Transverse colon (tissue), 4 donors: ENCODE data around the gene UPK2. TPM values are rescaled to one million over a fixed set of nuclear protein-coding genes. Genes with fewer than 3 reads are reported as not detected.
"Not testable (repeated sequence)": the region's sequence is repeated elsewhere in the genome, so short reads cannot be mapped to it uniquely, and the experiment has no call there.

Source experiments
- DNase-seq: peaks from one replicate; pipeline ENCODE4 v3.0.0-alpha.2; 2019
- H3K27ac ChIP-seq, 4 donors: fragments of 200-600 bp; sonication (generic); 2 replicates each; pipeline ENCODE4 v1.5.1; 2016 to 2018; ENCODE audit warnings: inconsistent platforms in 4 of 4
- H3K27me3 ChIP-seq: fragments of 200-600 bp; sonication (generic); 2 replicates; pipeline ENCODE4 v1.5.1; 2017; ENCODE audit warnings: inconsistent platforms
- H3K36me3 ChIP-seq, 4 donors: fragments of 200-600 bp; sonication (generic); 2 replicates each; pipeline ENCODE4 v1.5.1; 2017 to 2019; ENCODE audit warnings: inconsistent platforms in 4 of 4
- H3K4me1 ChIP-seq, 4 donors: fragments of 200-600 bp; sonication (generic); 2 replicates each; pipeline ENCODE4 v1.5.1; 2017 to 2020; ENCODE audit warnings: inconsistent platforms in 4 of 4
- H3K4me3 ChIP-seq, 4 donors: fragments of 200-600 bp; sonication (generic); 1 replicate in 1 of 4; 2 replicates in 3 of 4; pipeline versions ENCODE4 v1.5.1 to v1.6.1; 2017 to 2019; ENCODE audit warnings: inconsistent platforms in 4 of 4
- H3K9me3 ChIP-seq, 2 donors: fragments of 200-600 bp; sonication (generic); 2 replicates each; pipeline ENCODE4 v1.5.1; 2017 to 2019; ENCODE audit warnings: inconsistent platforms in 2 of 2
- CTCF ChIP-seq, 5 experiments: fragments of 200-600 bp in 3 of 5; fragments of 450-650 bp in 2 of 5; sonication (generic) in 3 of 5; IDR thresholded peaks; 1 replicate in 2 of 5; 2 replicates in 3 of 5; pipeline ENCODE4 v1.5.1; 2016 to 2017; ENCODE audit warnings: antibody characterized with exemption in 5 of 5, inconsistent platforms in 3 of 5, mild to moderate bottlenecking in 2 of 5, moderate library complexity in 1 of 5
- EP300 ChIP-seq: sonication (generic); formaldehyde crosslinking; IDR thresholded peaks from one replicate; pipeline ENCODE4 v1.6.1; 2017; ENCODE audit warnings: antibody characterized with exemption, low read depth
- POLR2A ChIP-seq: fragments of 450-650 bp; IDR thresholded peaks from one replicate; pipeline ENCODE4 v1.6.1; 2016; ENCODE audit warnings: antibody characterized with exemption, mild to moderate bottlenecking, moderate library complexity
- POLR2AphosphoS5 ChIP-seq, 3 donors: sonication (generic); formaldehyde crosslinking; IDR thresholded peaks; one replicate each; pipeline ENCODE4 v1.6.1; 2016; ENCODE audit warnings: antibody characterized with exemption in 3 of 3
- WGBS, 2 donors: methylation state at CpG; one replicate each; pipeline ENCODE4 v1.1.5; 2018; ENCODE audit warnings: low coverage in 1 of 2; 5-methylcytosine and 5-hydroxymethylcytosine counted together
- in situ Hi-C, 4 donors: fragments of 200-750 bp; cut with MboI; loops; one replicate each; pipeline versions ENCODE4 v1.15.0 to v1.15.1; 2017; ENCODE audit warnings: low sequenced_read_pairs in 3 of 4, low pct_ligation_motif_present in 1 of 4, low pct_unique_long_range_greater_than_20kb in 1 of 4
- intact Hi-C: fragments of 100-400 bp; cut with DNase I; formaldehyde crosslinking; loops from one replicate; pipeline ENCODE4 v1.15.1; 2023; ENCODE audit warnings: low total_unique reads
- total RNA-seq, 4 donors: library from RNA; depleted of rRNA; stranded (reverse); fragments of >200 nt; gene quantifications; one replicate each; pipeline ENCODE4 v1.1.0, GENCODE V29; 2016

UPK2 gene
- total RNA-seq, 4 donors from 2014 or later, result not detected

GRCh38 chr11:118939953-118940598 is 16.0 kb upstream of the UPK2 start:
- no peak for TF ChIP-seq POLR2A
- Histone ChIP-seq H3K4me3 (no peak overlapping the region), H3K36me3 (no peaks in the 10 kb centered on the region), H3K4me1 (no peaks in the 10 kb centered on the region), H3K9me3 (no peaks in the 10 kb centered on the region), H3K27ac (no peak overlapping the region), H3K27me3 (peaks cover 11% of the 10 kb centered on the region)
- WGBS, 2 donors, result 44 to 57% methylated on average over 3 to 13 of the region's 13 CpGs
- in situ Hi-C loops, result no loop called here
- intact Hi-C loops, result no loop called here
- DNase-seq, result no peak

- no peaks in the 10 kb centered on the region for H3K4me1 ChIP-seq
- TF ChIP-seq POLR2AphosphoS5 (IDR thresholded peaks at IDR 0.05) (no peak), POLR2A (no peak), CTCF (IDR thresholded peaks at IDR 0.05) (no peak), EP300 (no peak)
- intact Hi-C loops (no loop called here), in situ Hi-C loops (no loop called here)
- no peak overlapping the region for H3K4me3 ChIP-seq
- WGBS, 2 donors, result 18 to 50% methylated on average over 1 to 2 of the region's 2 CpGs
- no peak overlapping the region for H3K27ac ChIP-seq
- no peaks in the 10 kb centered on the region for H3K9me3 ChIP-seq
- peaks cover 9% of the 10 kb centered on the region for H3K27me3 ChIP-seq
- H3K36me3 ChIP-seq, result no peaks in the 10 kb centered on the region
- no peak for DNase-seq
Measured at GRCh38 chr11:118947091-118947490, 9.0 kb upstream of the UPK2 start.

GRCh38 chr11:118948000-118948399 is 8.1 kb upstream of the UPK2 start:
- DNase-seq, result no peak
- no peaks in the 10 kb centered on the region for H3K4me1 ChIP-seq
- H3K27ac ChIP-seq, result no peak overlapping the region
- no peaks in the 10 kb centered on the region for H3K36me3 ChIP-seq
- WGBS, 2 donors, result 55 to 80% methylated on average over 2 to 3 of the region's 3 CpGs
- no peaks in the 10 kb centered on the region for H3K9me3 ChIP-seq
- H3K27me3 ChIP-seq, result peaks cover 11% of the 10 kb centered on the region
- in situ Hi-C loops, result no loop called here
- intact Hi-C loops, result no loop called here
- no peak overlapping the region for H3K4me3 ChIP-seq
- TF ChIP-seq CTCF (IDR thresholded peaks at IDR 0.05) (no peak), POLR2A (no peak), POLR2AphosphoS5 (IDR thresholded peaks at IDR 0.05) (no peak), EP300 (no peak)

GRCh38 chr11:118953265-118953664 is 2.8 kb upstream of the UPK2 start:
- no peak overlapping the region for H3K4me3 ChIP-seq
- intact Hi-C loops (no loop called here), in situ Hi-C loops (loop anchor here (10.0 to 25.0 kb wide), 3 partner anchors 48 to 268 kb away; partner anchors contain the start of gene TREH (in 1 of the 4))
- H3K9me3 ChIP-seq, result no peaks in the 10 kb centered on the region
- H3K27me3 ChIP-seq, result peaks cover 17% of the 10 kb centered on the region
- no peak for TF ChIP-seq CTCF (IDR thresholded peaks at IDR 0.05)
- no peak for TF ChIP-seq POLR2AphosphoS5 (IDR thresholded peaks at IDR 0.05)
- TF ChIP-seq POLR2A, result no peak
- TF ChIP-seq EP300, result no peak
- no peaks in the 10 kb centered on the region for H3K36me3 ChIP-seq
- no peak for DNase-seq
- no peak overlapping the region for H3K27ac ChIP-seq
- 32% methylated on average over 6 of the region's 6 CpGs; no CpG with 5 or more reads in 1 of the 2 donors for WGBS, 2 donors
- H3K4me1 ChIP-seq, result no peaks in the 10 kb centered on the region

GRCh38 chr11:118953976-118954375 is 2.1 kb upstream of the UPK2 start:
- intact Hi-C loops, H3K27ac ChIP-seq, H3K4me1 ChIP-seq, H3K9me3 ChIP-seq, H3K4me3 ChIP-seq, DNase-seq, H3K36me3 ChIP-seq: not testable (repeated sequence)
- WGBS, 2 donors, result 66% methylated on average over 6 of the region's 6 CpGs; no CpG with 5 or more reads in 1 of the 2 donors
- peaks cover 17% of the 10 kb centered on the region for H3K27me3 ChIP-seq
- in situ Hi-C loops, result loop anchor here (10.0 to 25.0 kb wide), 3 partner anchors 49 to 269 kb away; partner anchors contain the start of gene TREH (in 1 of the 4)
